ENCODE results near the gene NR6A1. TPM values are rescaled to one million over a fixed set of nuclear protein-coding genes. Genes with fewer than 3 reads are reported as not detected.

The NR6A1 gene
- total and polyA plus RNA-seq, 2 of the 13 experiments (the other 11 are each of a cell fraction or from before 2014, with no cell fraction given) = 28.1 to 31.5 TPM

DNA sequence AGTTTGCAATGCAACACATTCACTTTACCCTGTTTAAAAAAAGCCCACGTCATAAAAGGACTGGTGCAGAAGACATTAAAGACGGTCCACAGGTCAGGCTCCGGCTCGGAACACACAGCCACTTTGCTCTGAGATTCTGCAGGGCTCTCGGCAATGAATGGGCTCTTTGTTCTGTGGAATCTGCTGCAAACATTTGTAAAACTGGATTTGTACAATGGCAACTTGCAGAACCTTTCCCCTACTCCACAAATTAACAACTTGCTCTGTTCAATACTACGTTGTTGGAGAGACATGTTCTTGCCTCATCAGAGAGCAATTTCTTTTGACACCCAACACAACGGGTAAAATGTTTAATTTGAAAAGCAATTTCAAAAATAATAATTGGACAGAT, 250.9 kb downstream of the NR6A1 start (continued):
- peak; percentile 55; the same call in 1 of the 2 replicates for TF ChIP-seq HMG20A (CRISPR knock-in tag; IDR thresholded peaks at IDR 0.05; ENCODE audit: borderline replicate concordance)
- TF ChIP-seq SP5 (CRISPR knock-in tag; IDR thresholded peaks at IDR 0.05; ENCODE audit: borderline replicate concordance, low read depth) = 0 out of 2 replicates have a peak, but pooled peaks have one; percentile 32
- TF ChIP-seq, protein P1, sequence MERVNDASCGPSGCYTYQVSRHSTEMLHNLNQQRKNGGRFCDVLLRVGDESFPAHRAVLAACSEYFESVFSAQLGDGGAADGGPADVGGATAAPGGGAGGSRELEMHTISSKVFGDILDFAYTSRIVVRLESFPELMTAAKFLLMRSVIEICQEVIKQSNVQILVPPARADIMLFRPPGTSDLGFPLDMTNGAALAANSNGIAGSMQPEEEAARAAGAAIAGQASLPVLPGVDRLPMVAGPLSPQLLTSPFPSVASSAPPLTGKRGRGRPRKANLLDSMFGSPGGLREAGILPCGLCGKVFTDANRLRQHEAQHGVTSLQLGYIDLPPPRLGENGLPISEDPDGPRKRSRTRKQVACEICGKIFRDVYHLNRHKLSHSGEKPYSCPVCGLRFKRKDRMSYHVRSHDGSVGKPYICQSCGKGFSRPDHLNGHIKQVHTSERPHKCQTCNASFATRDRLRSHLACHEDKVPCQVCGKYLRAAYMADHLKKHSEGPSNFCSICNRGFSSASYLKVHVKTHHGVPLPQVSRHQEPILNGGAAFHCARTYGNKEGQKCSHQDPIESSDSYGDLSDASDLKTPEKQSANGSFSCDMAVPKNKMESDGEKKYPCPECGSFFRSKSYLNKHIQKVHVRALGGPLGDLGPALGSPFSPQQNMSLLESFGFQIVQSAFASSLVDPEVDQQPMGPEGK (CRISPR knock-in tag; IDR thresholded peaks at IDR 0.05) = 0 out of 2 replicates have a peak, but pooled peaks have one; percentile 19
- TF ChIP-seq HOXA7 (CRISPR knock-in tag; IDR thresholded peaks at IDR 0.05) = no peak
- TF ChIP-seq, protein P2, sequence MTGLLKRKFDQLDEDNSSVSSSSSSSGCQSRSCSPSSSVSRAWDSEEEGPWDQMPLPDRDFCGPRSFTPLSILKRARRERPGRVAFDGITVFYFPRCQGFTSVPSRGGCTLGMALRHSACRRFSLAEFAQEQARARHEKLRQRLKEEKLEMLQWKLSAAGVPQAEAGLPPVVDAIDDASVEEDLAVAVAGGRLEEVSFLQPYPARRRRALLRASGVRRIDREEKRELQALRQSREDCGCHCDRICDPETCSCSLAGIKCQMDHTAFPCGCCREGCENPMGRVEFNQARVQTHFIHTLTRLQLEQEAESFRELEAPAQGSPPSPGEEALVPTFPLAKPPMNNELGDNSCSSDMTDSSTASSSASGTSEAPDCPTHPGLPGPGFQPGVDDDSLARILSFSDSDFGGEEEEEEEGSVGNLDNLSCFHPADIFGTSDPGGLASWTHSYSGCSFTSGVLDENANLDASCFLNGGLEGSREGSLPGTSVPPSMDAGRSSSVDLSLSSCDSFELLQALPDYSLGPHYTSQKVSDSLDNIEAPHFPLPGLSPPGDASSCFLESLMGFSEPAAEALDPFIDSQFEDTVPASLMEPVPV (CRISPR knock-in tag; IDR thresholded peaks at IDR 0.05) = peak; percentile 42; the same call in 1 of the 2 replicates
- TF ChIP-seq RXRB (CRISPR knock-in tag; IDR thresholded peaks at IDR 0.05; ENCODE audit: borderline replicate concordance) = peak; percentile 93
- TF ChIP-seq THAP11 (CRISPR knock-in tag; IDR thresholded peaks at IDR 0.05) = peak; percentile 63; the same call in 1 of the 2 replicates
- TF ChIP-seq PHF21A (CRISPR knock-in tag; IDR thresholded peaks at IDR 0.05) = peak; percentile 70
- no peak for TF ChIP-seq THYN1 (CRISPR knock-in tag; IDR thresholded peaks at IDR 0.05; ENCODE audit: borderline replicate concordance, low read depth)
- TF ChIP-seq CEBPB (IDR thresholded peaks at IDR 0.05; ENCODE audit: borderline replicate concordance, low read depth, low read length) = peak; percentile 64
- TF ChIP-seq, protein P3, sequence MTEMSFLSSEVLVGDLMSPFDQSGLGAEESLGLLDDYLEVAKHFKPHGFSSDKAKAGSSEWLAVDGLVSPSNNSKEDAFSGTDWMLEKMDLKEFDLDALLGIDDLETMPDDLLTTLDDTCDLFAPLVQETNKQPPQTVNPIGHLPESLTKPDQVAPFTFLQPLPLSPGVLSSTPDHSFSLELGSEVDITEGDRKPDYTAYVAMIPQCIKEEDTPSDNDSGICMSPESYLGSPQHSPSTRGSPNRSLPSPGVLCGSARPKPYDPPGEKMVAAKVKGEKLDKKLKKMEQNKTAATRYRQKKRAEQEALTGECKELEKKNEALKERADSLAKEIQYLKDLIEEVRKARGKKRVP (CRISPR knock-in tag; IDR thresholded peaks at IDR 0.05) = 0 out of 4 replicates have a peak, but pooled peaks of 1 of the 2 experiments have one; percentile 20
- TF ChIP-seq NCOR1 (IDR thresholded peaks at IDR 0.05; ENCODE audit: borderline replicate concordance, low read length) = peak; percentile 76; the same call in 1 of the 2 replicates
- TF ChIP-seq ZNF878 (CRISPR knock-in tag; IDR thresholded peaks at IDR 0.05) = peak; percentile 59; the same call in 1 of the 2 replicates
- no peak for TF ChIP-seq ZNF740 (CRISPR knock-in tag; IDR thresholded peaks at IDR 0.05)
- TF ChIP-seq, protein P4, sequence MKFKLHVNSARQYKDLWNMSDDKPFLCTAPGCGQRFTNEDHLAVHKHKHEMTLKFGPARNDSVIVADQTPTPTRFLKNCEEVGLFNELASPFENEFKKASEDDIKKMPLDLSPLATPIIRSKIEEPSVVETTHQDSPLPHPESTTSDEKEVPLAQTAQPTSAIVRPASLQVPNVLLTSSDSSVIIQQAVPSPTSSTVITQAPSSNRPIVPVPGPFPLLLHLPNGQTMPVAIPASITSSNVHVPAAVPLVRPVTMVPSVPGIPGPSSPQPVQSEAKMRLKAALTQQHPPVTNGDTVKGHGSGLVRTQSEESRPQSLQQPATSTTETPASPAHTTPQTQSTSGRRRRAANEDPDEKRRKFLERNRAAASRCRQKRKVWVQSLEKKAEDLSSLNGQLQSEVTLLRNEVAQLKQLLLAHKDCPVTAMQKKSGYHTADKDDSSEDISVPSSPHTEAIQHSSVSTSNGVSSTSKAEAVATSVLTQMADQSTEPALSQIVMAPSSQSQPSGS (CRISPR knock-in tag; IDR thresholded peaks at IDR 0.05) = 0 out of 2 replicates have a peak, but pooled peaks have one; percentile 54
- no peak for TF ChIP-seq ZNF629 (CRISPR knock-in tag; conservative IDR thresholded peaks at IDR 0.05)
- TF ChIP-seq HDAC1 (CRISPR knock-in tag; IDR thresholded peaks at IDR 0.05) = 0 out of 2 replicates have a peak, but pooled peaks have one; percentile 45
- TF ChIP-seq ELF3 (CRISPR knock-in tag; IDR thresholded peaks at IDR 0.05) = peak; percentile 60; the same call in 1 of the 2 replicates
- TF ChIP-seq FOXP4 (CRISPR knock-in tag; IDR thresholded peaks at IDR 0.05) = peak; percentile 33; the same call in 1 of the 2 replicates
- 0 out of 2 replicates have a peak, but pooled peaks have one; percentile 63 for TF ChIP-seq DMAP1 (CRISPR knock-in tag; IDR thresholded peaks at IDR 0.05)
- TF ChIP-seq TEAD3 (CRISPR knock-in tag; optimal IDR thresholded peaks at IDR 0.05; ENCODE audit: borderline replicate concordance) = peak; percentile 66
- TF ChIP-seq ZNF746 (CRISPR knock-in tag; IDR thresholded peaks at IDR 0.05) = no peak
